GM12878 (cell line): ENCODE data around the gene MANBA. TPM values are rescaled to one million over a fixed set of nuclear protein-coding genes. Genes with fewer than 3 reads are reported as not detected.

Experiments
- ATAC-seq: fragments of 200-7000 bp; cut with Tn5 transposase; 3 replicates; pipeline ENCODE4 v1.9.1; 2020; ENCODE audit warnings: mild to moderate bottlenecking, moderate library complexity
- BruUV-seq: library from RNA; stranded (reverse); fragments of 400-500 nt; replicated peaks from 2 replicates; lab custom pipeline; 2021; lab: Mats Ljungman, UMichigan
- CTCF ChIA-PET: fragments of 300-600 bp; sonication (Branson Sonifier 250); formaldehyde crosslinking; extraction: SDS; loops from one replicate; lab custom pipeline; 2021; ENCODE audit warnings: inconsistent platforms; lab: Yijun Ruan, JAX
- POLR2A ChIA-PET: fragments of 350-600 bp; formaldehyde crosslinking; extraction: SDS; loops from one replicate; lab custom pipeline; 2021; ENCODE audit warnings: inconsistent platforms; lab: Charles Lee
- RAD21 ChIA-PET: fragments of 300-600 bp; sonication (Branson Sonifier 250); formaldehyde crosslinking; loops from one replicate; lab custom pipeline; 2023; ENCODE audit warnings: antibody characterized with exemption; ENCODE audit not compliant: unreplicated experiment; lab: Charles Lee
- SMC1A ChIA-PET: fragments of 300-600 bp; sonication (Branson Sonifier 250); formaldehyde crosslinking; loops from one replicate; lab custom pipeline; 2023; ENCODE audit not compliant: unreplicated experiment, uncharacterized antibody; lab: Charles Lee
- DNase-seq: peaks from one replicate; pipeline ENCODE4 v3.0.0-alpha.2; 2011; ENCODE audit warnings: low read depth, low spot score
- FAIRE-seq: peaks from 3 replicates; lab custom pipeline; 2011; peaks lifted over from hg19 to GRCh38; lab: Jason Lieb, UNC
- H2AFZ ChIP-seq: 2 replicates; pipeline ENCODE4 v1.6.0; 2011; ENCODE audit warnings: low read depth, low read length, control low read depth; ENCODE audit not compliant: control insufficient read depth
- H3K27ac ChIP-seq: 2 replicates; pipeline ENCODE4 v1.5.1; 2011; ENCODE audit warnings: control low read depth; ENCODE audit not compliant: control insufficient read depth, insufficient read depth
- H3K27me3 ChIP-seq, 2 experiments: replicated peaks in 1 of 2; 2 replicates each; pipeline versions ENCODE4 v1.6.0 to v1.6.1; 2011; ENCODE audit warnings: low read length in 1 of 2; ENCODE audit not compliant: control insufficient read depth in 2 of 2, insufficient read depth in 2 of 2
- H3K36me3 ChIP-seq, 2 experiments: 2 replicates each; pipeline ENCODE4 v1.5.1; 2011; ENCODE audit warnings: low read length in 1 of 2; ENCODE audit not compliant: control insufficient read depth in 2 of 2, insufficient read depth in 2 of 2
- H3K4me1 ChIP-seq: 2 replicates; pipeline ENCODE4 v1.6.1; 2011; ENCODE audit warnings: mild to moderate bottlenecking, low read length, moderate library complexity, mixed read lengths; ENCODE audit not compliant: control insufficient read depth, insufficient read depth
- H3K4me2 ChIP-seq: 2 replicates; pipeline ENCODE4 v1.6.0; 2011; ENCODE audit warnings: control low read depth; ENCODE audit not compliant: control insufficient read depth, insufficient read depth
- H3K4me3 ChIP-seq: fragments of 200-600 bp; sonication (generic); 2 replicates; pipeline ENCODE4 v1.5.1; 2016
- H3K79me2 ChIP-seq: 2 replicates; pipeline ENCODE4 v1.6.0; 2011; ENCODE audit warnings: low read length; ENCODE audit not compliant: control insufficient read depth, insufficient read depth
- H3K9ac ChIP-seq: 2 replicates; pipeline ENCODE4 v1.8.0; 2011; ENCODE audit warnings: low read length, control low read depth, mixed read lengths; ENCODE audit not compliant: control insufficient read depth, insufficient read depth
- H3K9me3 ChIP-seq: replicated peaks from 3 replicates; pipeline ENCODE4 v1.5.1; 2011; ENCODE audit warnings: mild to moderate bottlenecking, low read length; ENCODE audit not compliant: control insufficient read depth, insufficient read depth
- H4K20me1 ChIP-seq: 2 replicates; pipeline ENCODE4 v1.6.0; 2011; ENCODE audit not compliant: control insufficient read depth, insufficient read depth
- CHD2 ChIP-seq: IDR thresholded peaks from 2 replicates; pipeline ENCODE4 v1.6.1; 2011; ENCODE audit warnings: low read depth, low read length, improper control_type of control experiment, borderline replicate concordance
- MYC ChIP-seq: IDR thresholded peaks from 2 replicates; pipeline ENCODE4 v1.6.1; 2011; ENCODE audit warnings: mild to moderate bottlenecking, low read length, moderate library complexity, inconsistent platforms; ENCODE audit not compliant: insufficient read depth, insufficient replicate concordance, insufficient read length, severe bottlenecking
- NR2C2 ChIP-seq: IDR thresholded peaks from 2 replicates; pipeline ENCODE4 v1.6.1; 2011; ENCODE audit warnings: borderline replicate concordance, low read depth; ENCODE audit not compliant: control insufficient read depth, insufficient read length
- ZBTB11 ChIP-seq: fragments of 450-650 bp; formaldehyde crosslinking; IDR thresholded peaks from 2 replicates; pipeline ENCODE4 v1.5.0; 2022; ENCODE audit warnings: mild to moderate bottlenecking, missing genetic modification characterization
- in situ Hi-C: fragments of 300-500 bp; cut with MboI; formaldehyde crosslinking; loops from 9 replicates; pipeline ENCODE4 v1.14.3; 2018; ENCODE audit warnings: mixed read lengths
- intact Hi-C: fragments of 100-400 bp; cut with micrococcal nuclease; formaldehyde crosslinking; loops from one replicate; pipeline ENCODE4 v1.14.2; 2022; ENCODE audit not compliant: unreplicated experiment
- polyA plus RNA-seq, 11 experiments: library from polyadenylated mRNA; depleted of rRNA in 4 of 11; unstranded in 6 of 11; stranded (reverse) in 5 of 11; fragments of >200 nt; fragmentation: Nextera tagmentation in 4 of 11; fragmentation: Illumina TruSeq in 1 of 11; extraction: Ambion mirVana in 4 of 11; extraction: Trizol in 1 of 11; gene quantifications; 1 replicate in 1 of 11; 2 replicates in 10 of 11; pipeline versions ENCODE4 v1.2.1 to v1.2.3, GENCODE V29; 2011 to 2016; ENCODE audit warnings: inconsistent platforms in 2 of 11, missing spikeins in 2 of 11, low read depth in 1 of 11
- total RNA-seq, 4 experiments: library from RNA; depleted of rRNA in 3 of 4; stranded (reverse); fragments of >200 nt in 3 of 4; fragmentation: Illumina TruSeq in 1 of 4; extraction: Trizol in 1 of 4; gene quantifications; 2 replicates each; pipeline versions ENCODE4 v1.2.1 to v1.2.3, GENCODE V29; 2013 to 2021

Gene MANBA
- total and polyA plus RNA-seq, 10 of the 15 experiments (the other 5 are each of a cell fraction or from before 2014, with no cell fraction given): 3.8 to 19.0 (median 12.5) TPM

- in situ Hi-C loops (loop anchor here (25.0 kb wide), 1 partner anchor 1146 kb away; no protein-coding TSS in a partner anchor), intact Hi-C loops (no loop called here)
- POLR2A ChIA-PET: no interaction called here
- Histone ChIP-seq H3K4me3 (no peak overlapping the region), H4K20me1 (no peaks in the 10 kb centered on the region), H2AFZ (no peak overlapping the region), H3K27me3 (no peaks in the 10 kb centered on the region), H3K79me2 (no peaks in the 10 kb centered on the region), H3K27ac (no peak overlapping the region), H3K4me2 (no peak overlapping the region), H3K36me3 (peaks cover 0 to 5% of the 10 kb centered on the region in 2 experiments; a peak in 3 of 4 replicates), H3K9ac (no peak overlapping the region), H3K4me1 (no peaks in the 10 kb centered on the region), H3K9me3 (no peaks in the 10 kb centered on the region)
- SMC1A ChIA-PET: interaction anchor here (1.3 to 1.6 kb wide), 2 partner anchors 8 to 10 kb away, joined by 3 to 6 read pairs; no protein-coding TSS in a partner anchor
- no peak for TF ChIP-seq MYC
- TF ChIP-seq NR2C2: no peak
- TF ChIP-seq ZBTB11 (CRISPR knock-in tag): no peak
- TF ChIP-seq CHD2: no peak
- DNase-seq (no peak), FAIRE-seq (no peak), ATAC-seq (no peak)
- RAD21 ChIA-PET: no interaction called here
- BruUV-seq: no TSS peak
- CTCF ChIA-PET: interaction anchor here (0.8 to 1.6 kb wide), 3 partner anchors 13 to 148 kb away, joined by 3 read pairs; no protein-coding TSS in a partner anchor
Observed at GRCh38 chr4:102641793-102642192, 119.0 kb downstream of the MANBA start.
